Lung (tissue), 12 donors: ENCODE results near the gene CITED4. TPM values are rescaled to one million over a fixed set of nuclear protein-coding genes. Genes with fewer than 3 reads are reported as not detected.

Source experiments
- ATAC-seq: fragments of 200-7000 bp; cut with Tn5 transposase; one replicate; pipeline ENCODE4 v1.9.1; 2020; ENCODE audit warnings: moderate number of reproducible peaks; ENCODE audit not compliant: insufficient read depth, low FRiP score
- DNase-seq, 3 donors: peaks; one replicate each; pipeline ENCODE4 v3.0.0-alpha.2; 2013 to 2017
- H3K27ac ChIP-seq, 2 donors: one replicate each; pipeline ENCODE4 v1.5.1; 2013; ENCODE audit warnings: mild to moderate bottlenecking in 2 of 2, moderate library complexity in 2 of 2, control low read depth in 1 of 2, inconsistent platforms in 1 of 2, low read depth in 1 of 2, low read length in 1 of 2
- H3K27me3 ChIP-seq, 3 donors: one replicate each; pipeline ENCODE4 v1.5.1; 2013; ENCODE audit warnings: low read length in 2 of 3; ENCODE audit not compliant: control insufficient read depth in 3 of 3, insufficient read depth in 3 of 3
- H3K36me3 ChIP-seq, 4 donors: one replicate each; pipeline ENCODE4 v1.5.1; 2013; ENCODE audit warnings: low read length in 4 of 4, mild to moderate bottlenecking in 1 of 4, moderate library complexity in 1 of 4; ENCODE audit not compliant: control insufficient read depth in 4 of 4, insufficient read depth in 4 of 4
- H3K4me1 ChIP-seq, 5 donors: one replicate each; pipeline ENCODE4 v1.5.1; 2013; ENCODE audit warnings: low read length in 5 of 5, mild to moderate bottlenecking in 2 of 5, moderate library complexity in 1 of 5; ENCODE audit not compliant: control insufficient read depth in 5 of 5, insufficient read depth in 5 of 5
- H3K4me3 ChIP-seq: one replicate; pipeline ENCODE4 v1.5.1; 2013; ENCODE audit warnings: mild to moderate bottlenecking, control low read depth, moderate library complexity
- H3K9ac ChIP-seq, 2 donors: one replicate each; pipeline ENCODE4 v1.5.1; 2013; ENCODE audit warnings: low read length in 2 of 2, control low read depth in 1 of 2; ENCODE audit not compliant: insufficient read depth in 1 of 2
- H3K9me3 ChIP-seq, 4 donors: one replicate each; pipeline ENCODE4 v1.5.1; 2013; ENCODE audit warnings: low read length in 3 of 4, mild to moderate bottlenecking in 1 of 4, moderate library complexity in 1 of 4; ENCODE audit not compliant: control insufficient read depth in 4 of 4, insufficient read depth in 3 of 4
- CTCF ChIP-seq: IDR thresholded peaks from 2 replicates; pipeline ENCODE4 v1.5.1; 2012; ENCODE audit warnings: mild to moderate bottlenecking; ENCODE audit errors: control extremely low read depth, extremely low read depth
- WGBS, 2 donors: extraction: QIAGEN DNeasy Blood & Tissue Kit; methylation state at CpG; one replicate each; pipeline ENCODE4 v1.1.7; 2013; 5-methylcytosine and 5-hydroxymethylcytosine counted together
- polyA plus RNA-seq, 2 donors: library from polyadenylated mRNA; stranded (reverse); fragments of 200-250 nt; gene quantifications; one replicate each; pipeline ENCODE4 v1.2.1, GENCODE V29; 2013
- total RNA-seq, 2 donors: library from RNA; depleted of rRNA in 1 of 2; stranded (reverse); fragments of >200 nt in 1 of 2; gene quantifications; one replicate each; pipeline ENCODE4 v1.2.1, GENCODE V29; 2014 to 2021
- donor health status: control.
- donor health status: control.
- donor health status: Bipolar disorder and iron deficiency.
- donor health status: healthy.
- donor health status: DM: yes; HTN: yes; CAD: no.

Gene CITED4
- total and polyA plus RNA-seq, 4 donors, result 4.7 to 15.1 (median 7.6) TPM

GRCh38 chr1:40903106-40903505 is 40.9 kb upstream of the CITED4 start:
- Histone ChIP-seq H3K9ac (no peak overlapping the region), H3K36me3 (no peaks in the 10 kb centered on the region), H3K4me3 (no peak overlapping the region), H3K27me3 (no peaks in the 10 kb centered on the region), H3K27ac (no peak overlapping the region), H3K9me3 (no peaks in the 10 kb centered on the region), H3K4me1 (peaks cover 0 to 12% (median 0%) of the 10 kb centered on the region in 5 donors)
- WGBS, 2 donors, result 97 to 98% methylated on average over 1 of the region's 1 CpG
- ATAC-seq, result no peak
- no peak for TF ChIP-seq CTCF
- peak in 1 of 3 donors; percentile 36 for DNase-seq

GRCh38 chr1:40901886-40902852 is 40.0 kb upstream of the CITED4 start:
- 82 to 83% methylated on average over 18 of the region's 18 CpGs for WGBS, 2 donors
- Histone ChIP-seq H3K9me3 (no peaks in the 10 kb centered on the region), H3K27ac (peak overlapping the region in 1 of 2 donors; percentile 55), H3K4me3 (no peak overlapping the region), H3K4me1 (peaks cover 0 to 12% (median 0%) of the 10 kb centered on the region in 5 donors), H3K27me3 (no peaks in the 10 kb centered on the region), H3K36me3 (no peaks in the 10 kb centered on the region), H3K9ac (no peak overlapping the region)
- no peak for TF ChIP-seq CTCF
- no peak for ATAC-seq
- DNase-seq, result no peak

GRCh38 chr1:40899230-40899870 is 37.2 kb upstream of the CITED4 start:
- Histone ChIP-seq H3K4me3 (no peak overlapping the region), H3K9me3 (peaks cover 0 to 2% (median 0%) of the 10 kb centered on the region in 4 donors), H3K27me3 (no peaks in the 10 kb centered on the region), H3K36me3 (no peaks in the 10 kb centered on the region), H3K4me1 (peaks cover 0 to 13% (median 0%) of the 10 kb centered on the region in 5 donors), H3K27ac (peak overlapping the region in 1 of 2 donors; percentile 58), H3K9ac (no peak overlapping the region)
- ATAC-seq (peak; percentile 50), DNase-seq (peak; percentile 45 to 63 (median 62))
- 61 to 83% methylated on average over 2 of the region's 2 CpGs for WGBS, 2 donors
- no peak for TF ChIP-seq CTCF
